ENCODE measurements around the gene ZDHHC8. TPM values are rescaled to one million over a fixed set of nuclear protein-coding genes. Genes with fewer than 3 reads are reported as not detected.

Gene ZDHHC8
- total RNA-seq, 3 donors from 2014 or later = 10.2 to 14.1 (median 11.2) TPM

DNA sequence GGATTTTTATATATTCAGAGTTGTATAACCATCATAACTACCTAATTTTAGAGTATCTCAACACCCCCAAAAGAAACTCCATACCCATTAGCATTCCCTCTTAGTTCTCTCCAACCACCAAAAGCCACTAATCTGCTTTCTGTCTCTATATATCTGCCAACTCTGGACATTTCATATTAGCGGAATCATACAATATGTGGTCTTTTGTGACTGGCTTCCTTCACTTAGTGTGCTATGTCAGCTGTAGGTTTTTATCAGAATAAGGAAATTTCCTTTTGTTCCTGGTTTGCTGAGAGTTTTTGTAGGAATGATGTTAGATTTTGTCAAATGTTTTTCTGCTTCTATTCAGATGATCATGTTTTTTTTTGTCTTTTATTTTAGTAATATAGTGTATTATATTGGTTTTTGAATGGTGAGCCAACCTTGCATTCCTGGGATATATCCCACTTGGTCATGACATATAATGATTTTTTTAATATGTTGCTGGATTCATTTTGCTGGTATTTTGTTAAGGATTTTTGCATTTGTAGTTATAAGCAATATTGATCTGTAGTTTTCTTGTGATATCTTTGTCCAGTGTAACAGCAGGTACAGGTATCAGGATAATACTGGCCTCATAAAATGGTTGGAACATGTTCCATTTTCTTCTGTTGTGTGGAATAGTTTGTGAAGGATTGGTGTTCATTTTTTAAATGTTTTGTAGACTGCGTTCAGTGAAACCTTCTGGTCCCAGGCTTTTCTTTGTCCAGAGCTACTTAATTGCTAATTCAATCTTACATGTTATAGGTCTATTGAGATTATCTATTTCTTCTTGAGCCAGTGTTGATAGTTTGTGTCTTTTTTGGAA, 34.8 kb upstream of the ZDHHC8 start:
- Histone ChIP-seq H3K27ac (no peak overlapping the region), H3K4me3 (no peak overlapping the region), H3K9me3 (no peaks in the 10 kb centered on the region), H3K4me1 (no peaks in the 10 kb centered on the region), H3K27me3 (no peaks in the 10 kb centered on the region), H3K36me3 (peaks cover 12% of the 10 kb centered on the region)
- no peak for DNase-seq (ENCODE audit: low spot score in 2 of 2)
- TF ChIP-seq CTCF (IDR thresholded peaks at IDR 0.05) (no peak), POLR2A (IDR thresholded peaks at IDR 0.05) (no peak), POLR2AphosphoS5 (IDR thresholded peaks at IDR 0.05) (no peak)
- intact Hi-C loops (cut with DNase I; ENCODE audit: low total_unique reads) = no loop called here

DNA sequence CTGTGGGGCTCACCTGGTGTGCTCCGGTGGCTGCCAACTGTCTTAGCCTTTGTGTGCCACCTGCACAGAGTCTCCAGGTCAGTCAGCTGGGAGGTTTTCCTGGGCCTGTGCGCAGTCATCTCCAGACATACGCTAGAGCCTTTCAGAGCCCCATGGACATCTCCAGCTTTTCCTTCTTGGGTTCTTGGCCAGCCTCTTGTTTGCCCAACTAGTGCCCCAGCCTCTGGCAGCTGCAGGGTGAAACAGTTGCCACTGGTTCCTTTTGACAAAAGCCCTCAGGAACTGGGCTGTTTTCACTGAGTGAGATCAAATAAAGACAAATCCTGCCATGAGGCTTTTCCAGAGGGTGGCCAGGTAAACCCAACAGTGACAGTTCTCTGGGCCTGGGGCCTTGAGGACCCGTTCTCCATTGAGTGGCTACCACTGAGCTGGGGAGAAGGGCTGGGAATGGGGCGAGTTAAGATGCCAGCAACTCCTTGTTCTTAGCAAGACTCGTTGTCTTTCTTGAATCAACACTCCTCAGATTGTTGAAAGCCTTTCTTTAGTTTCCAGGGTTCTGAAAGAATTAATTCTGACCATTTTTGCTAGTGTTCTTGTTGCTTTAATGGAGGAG, 32.4 kb upstream of the ZDHHC8 start:
- Histone ChIP-seq H3K27me3 (no peaks in the 10 kb centered on the region), H3K9me3 (no peaks in the 10 kb centered on the region), H3K36me3 (peaks cover 6% of the 10 kb centered on the region), H3K27ac (no peak overlapping the region), H3K4me3 (no peak overlapping the region), H3K4me1 (no peaks in the 10 kb centered on the region)
- TF ChIP-seq POLR2AphosphoS5 (IDR thresholded peaks at IDR 0.05) (no peak), CTCF (IDR thresholded peaks at IDR 0.05) (no peak), POLR2A (IDR thresholded peaks at IDR 0.05) (no peak)
- DNase-seq (ENCODE audit: low spot score in 2 of 2) = no peak
- intact Hi-C loops (cut with DNase I; ENCODE audit: low total_unique reads) = no loop called here

DNA sequence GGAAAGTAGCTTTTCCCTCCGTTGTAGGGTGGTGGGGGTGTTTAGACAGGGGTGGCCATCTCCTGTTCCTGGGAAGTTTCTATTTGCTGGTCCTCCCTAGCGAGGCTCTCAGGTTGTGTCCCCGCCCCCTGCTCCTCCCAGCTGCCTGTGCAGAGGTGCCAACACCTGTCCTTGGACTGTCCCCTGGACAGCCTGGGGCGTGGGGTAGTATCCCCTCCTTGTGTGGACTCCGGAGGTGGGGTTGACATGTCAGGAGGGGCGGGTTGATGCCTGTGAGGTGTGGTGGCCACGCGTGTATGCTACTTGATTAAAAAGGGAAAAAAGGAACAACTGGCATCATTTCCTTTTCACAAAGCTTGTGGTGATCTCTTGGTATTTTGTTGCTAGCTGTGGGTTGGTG, 30.0 kb upstream of the ZDHHC8 start:
- no peak overlapping the region for H3K27ac ChIP-seq
- H3K36me3 ChIP-seq = no peaks in the 10 kb centered on the region
- no peaks in the 10 kb centered on the region for H3K4me1 ChIP-seq
- H3K9me3 ChIP-seq = no peaks in the 10 kb centered on the region
- DNase-seq (ENCODE audit: low spot score in 2 of 2) = no peak
- H3K4me3 ChIP-seq = no peak overlapping the region
- no peaks in the 10 kb centered on the region for H3K27me3 ChIP-seq
- intact Hi-C loops (cut with DNase I; ENCODE audit: low total_unique reads) = no loop called here
- TF ChIP-seq POLR2A (IDR thresholded peaks at IDR 0.05) = no peak
- no peak for TF ChIP-seq CTCF (IDR thresholded peaks at IDR 0.05)
- TF ChIP-seq POLR2AphosphoS5 (IDR thresholded peaks at IDR 0.05) = no peak

DNA sequence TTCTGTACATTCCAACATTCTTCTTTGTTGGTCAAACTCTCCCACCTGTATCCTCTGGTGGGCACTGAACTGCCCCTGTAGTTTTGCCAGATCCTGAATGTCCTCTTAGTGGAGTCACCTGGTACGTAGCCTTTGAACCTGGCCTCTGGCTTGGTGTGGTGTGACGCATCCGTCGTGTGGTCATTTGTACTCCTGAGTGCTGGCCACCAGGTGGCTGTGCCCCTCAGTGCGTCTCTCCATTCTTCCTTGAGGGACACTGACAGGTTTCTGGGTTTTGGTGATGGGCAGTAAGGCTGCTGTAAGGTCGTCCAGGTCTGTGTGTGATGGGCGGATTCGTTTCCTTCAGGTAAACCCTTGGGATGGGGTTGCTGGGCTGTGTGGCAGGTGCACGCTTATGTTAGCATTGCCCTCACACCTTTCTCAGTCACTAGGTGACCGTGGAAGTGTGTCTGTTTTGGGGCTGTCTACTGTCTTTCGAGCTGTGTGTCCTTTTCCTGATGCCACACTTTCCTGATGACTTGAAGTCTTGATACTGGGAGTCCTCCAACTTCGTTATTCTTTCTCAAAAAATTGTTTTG, 29.3 kb upstream of the ZDHHC8 start:
- Histone ChIP-seq H3K27ac (no peak overlapping the region), H3K4me1 (no peaks in the 10 kb centered on the region), H3K27me3 (no peaks in the 10 kb centered on the region), H3K36me3 (no peaks in the 10 kb centered on the region), H3K4me3 (no peak overlapping the region), H3K9me3 (no peaks in the 10 kb centered on the region)
- DNase-seq (ENCODE audit: low spot score in 2 of 2) = no peak
- intact Hi-C loops (cut with DNase I; ENCODE audit: low total_unique reads) = no loop called here
- no peak for TF ChIP-seq POLR2A (IDR thresholded peaks at IDR 0.05)
- no peak for TF ChIP-seq POLR2AphosphoS5 (IDR thresholded peaks at IDR 0.05)
- TF ChIP-seq CTCF (IDR thresholded peaks at IDR 0.05) = no peak

Measured in breast epithelium (tissue), 4 donors.